Fibroblast of skin of left biceps (primary cell): ENCODE data around the gene FZD7.

Experiments used
- DNase-seq, 2 experiments: peaks; one replicate each; pipeline ENCODE4 v3.0.0-alpha.2; 2013; ENCODE audit warnings: low read depth in 2 of 2

FZD7 gene

DNA sequence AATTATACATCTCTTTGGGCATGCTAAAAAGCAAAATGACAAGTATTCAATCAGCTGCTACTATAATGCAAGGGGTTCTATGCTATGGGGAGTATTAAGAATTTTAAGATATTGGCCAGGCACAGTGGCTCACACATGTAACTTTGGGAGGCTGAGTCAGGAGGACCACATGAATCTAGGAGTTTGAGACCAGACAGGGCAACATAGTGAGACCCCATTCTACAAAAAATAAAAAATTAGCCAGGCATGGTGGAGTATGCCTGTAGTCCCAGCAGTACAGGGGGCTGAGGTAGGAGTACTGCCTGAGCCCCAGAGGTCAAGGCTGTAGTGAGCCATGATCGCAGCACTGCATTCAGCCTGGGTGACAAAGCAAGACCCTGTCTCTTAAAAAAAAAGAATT lies 33.9 kb downstream of the FZD7 start:
- no peak for DNase-seq

DNA sequence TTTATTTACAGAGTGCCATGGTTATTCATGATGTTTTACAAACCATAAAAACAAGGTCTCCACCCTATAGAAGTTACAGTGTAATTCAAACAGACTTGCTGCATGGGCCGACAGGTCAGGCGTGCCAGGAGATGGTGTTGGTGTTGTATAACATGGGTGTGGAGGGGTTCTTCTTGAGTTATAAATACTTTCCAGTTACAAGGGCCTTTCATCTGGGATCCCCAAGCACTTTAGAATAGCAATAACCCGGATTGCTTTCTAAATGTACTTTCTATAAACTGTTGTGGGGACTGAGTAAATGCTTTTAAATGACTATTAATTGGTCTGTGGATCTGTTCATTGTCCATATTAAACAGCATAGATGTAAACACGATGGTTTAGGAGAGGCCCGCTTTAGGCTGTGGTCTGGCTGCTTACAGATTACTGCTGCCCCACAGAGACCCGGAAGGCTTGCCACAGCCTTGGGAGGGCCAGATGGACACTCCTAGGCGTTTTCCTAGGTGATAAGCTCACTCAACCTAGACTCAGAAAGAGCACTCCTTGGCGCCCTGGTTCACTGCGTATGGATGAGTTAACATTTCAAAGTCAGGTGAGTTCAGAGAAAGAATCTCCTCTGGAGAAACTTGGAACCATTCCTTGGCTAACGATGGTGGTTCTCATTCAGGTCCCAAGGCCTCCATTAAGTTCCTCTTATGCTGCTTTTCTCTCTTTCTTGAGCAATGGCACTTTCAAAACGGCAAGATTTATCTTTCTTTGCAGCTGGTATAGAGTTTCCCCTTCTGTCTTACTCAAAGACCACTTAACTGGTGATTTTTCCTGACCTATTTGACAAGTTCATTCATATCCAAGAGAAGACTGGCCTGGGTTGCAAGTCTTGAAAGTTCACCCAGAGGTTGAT lies 35.8 kb downstream of the FZD7 start:
- no peak for DNase-seq

DNA sequence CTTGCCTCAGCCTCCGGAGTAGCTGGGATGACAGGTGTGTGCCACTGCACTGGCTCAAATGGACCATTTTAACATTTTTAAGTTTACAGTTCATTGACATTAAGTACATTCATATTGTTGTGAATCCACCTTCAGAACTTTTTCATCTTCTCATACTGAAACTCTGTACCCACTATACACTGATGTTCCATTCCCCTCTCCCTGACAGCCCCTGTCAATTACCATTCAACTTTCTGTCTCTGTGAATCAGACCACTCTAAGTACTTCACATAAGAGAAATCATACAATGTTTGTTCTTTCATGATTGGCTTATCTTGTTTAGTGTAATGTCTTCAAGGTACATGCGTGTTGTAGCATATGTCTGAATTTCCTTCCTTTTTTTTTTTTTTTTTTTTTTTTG lies 37.5 kb downstream of the FZD7 start:
- no peak for DNase-seq

GRCh38 chr2:202072226-202072625 lies 38.6 kb downstream of the FZD7 start:
- no peak for DNase-seq

GRCh38 chr2:202072737-202073401 lies 39.2 kb downstream of the FZD7 start, which contains the start of gene KIAA2012:
Gene KIAA2012 (plus strand): TSS chr2:202073255. CDS start chr2:202073628, 373 bp downstream.
- DNase-seq, result no peak

GRCh38 chr2:202074324-202074723 lies 40.7 kb downstream of the FZD7 start:
- no peak for DNase-seq

DNA sequence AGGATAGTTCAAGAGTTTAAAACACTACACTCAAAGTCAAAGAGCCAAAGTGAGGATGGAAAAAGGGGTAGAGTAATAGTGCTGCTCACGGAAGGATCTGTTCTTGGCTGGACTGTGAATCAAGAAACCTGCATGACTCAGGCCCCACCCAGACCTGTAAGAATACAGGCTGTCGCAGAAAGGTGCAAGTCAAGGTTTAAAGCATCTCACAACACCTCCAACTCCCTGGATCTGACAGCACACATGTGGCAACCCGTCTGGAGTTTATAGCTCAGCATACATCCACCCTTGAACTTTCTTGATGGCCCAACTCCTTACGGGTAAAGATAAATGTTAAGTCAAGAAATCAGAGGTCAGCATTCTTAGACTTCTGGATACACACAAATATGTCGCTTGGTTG lies 45.7 kb downstream of the FZD7 start:
- no peak for DNase-seq

- no peak for DNase-seq
Measured at GRCh38 chr2:202084265-202084664, 50.6 kb downstream of the FZD7 start.
